ENCODE results near the gene ITPRIP. TPM values are rescaled to one million over a fixed set of nuclear protein-coding genes. Genes with fewer than 3 reads are reported as not detected.

Gene ITPRIP
- total RNA-seq, 2 donors from 2014 or later: 55.6 to 59.2 TPM

DNA sequence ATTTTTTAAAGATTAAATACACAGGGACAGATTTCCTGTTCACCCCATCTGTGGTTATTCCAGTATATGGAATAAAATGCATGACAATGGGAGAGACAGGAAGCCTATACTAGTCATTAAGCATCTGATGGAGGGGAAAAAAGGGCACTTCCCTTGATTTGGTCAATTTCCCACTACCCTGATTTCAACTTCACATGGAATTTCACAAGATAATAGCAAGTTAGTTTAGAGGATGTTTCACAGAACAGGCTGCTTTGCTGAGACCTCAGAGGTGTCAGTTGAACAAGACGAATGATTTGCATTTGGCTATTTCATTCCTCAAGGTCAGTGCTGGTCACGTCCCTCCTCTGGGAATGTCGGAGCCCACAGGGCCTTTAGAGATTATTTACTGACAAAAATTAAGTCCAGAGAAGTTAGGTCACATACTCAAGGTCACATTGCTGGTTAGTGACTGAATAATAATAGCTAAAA lies 4.7 kb upstream of the ITPRIP start:
- TF ChIP-seq, protein P1, sequence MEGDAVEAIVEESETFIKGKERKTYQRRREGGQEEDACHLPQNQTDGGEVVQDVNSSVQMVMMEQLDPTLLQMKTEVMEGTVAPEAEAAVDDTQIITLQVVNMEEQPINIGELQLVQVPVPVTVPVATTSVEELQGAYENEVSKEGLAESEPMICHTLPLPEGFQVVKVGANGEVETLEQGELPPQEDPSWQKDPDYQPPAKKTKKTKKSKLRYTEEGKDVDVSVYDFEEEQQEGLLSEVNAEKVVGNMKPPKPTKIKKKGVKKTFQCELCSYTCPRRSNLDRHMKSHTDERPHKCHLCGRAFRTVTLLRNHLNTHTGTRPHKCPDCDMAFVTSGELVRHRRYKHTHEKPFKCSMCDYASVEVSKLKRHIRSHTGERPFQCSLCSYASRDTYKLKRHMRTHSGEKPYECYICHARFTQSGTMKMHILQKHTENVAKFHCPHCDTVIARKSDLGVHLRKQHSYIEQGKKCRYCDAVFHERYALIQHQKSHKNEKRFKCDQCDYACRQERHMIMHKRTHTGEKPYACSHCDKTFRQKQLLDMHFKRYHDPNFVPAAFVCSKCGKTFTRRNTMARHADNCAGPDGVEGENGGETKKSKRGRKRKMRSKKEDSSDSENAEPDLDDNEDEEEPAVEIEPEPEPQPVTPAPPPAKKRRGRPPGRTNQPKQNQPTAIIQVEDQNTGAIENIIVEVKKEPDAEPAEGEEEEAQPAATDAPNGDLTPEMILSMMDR (IDR thresholded peaks at IDR 0.05): no peak
- no peaks in the 10 kb centered on the region for H3K9me3 ChIP-seq
- H3K27me3 ChIP-seq (replicated peaks; ENCODE audit: insufficient read depth): no peaks in the 10 kb centered on the region
- no peak overlapping the region for H3K27ac ChIP-seq
- DNase-seq (ENCODE audit: low spot score) (no peak), ATAC-seq (ENCODE audit: insufficient number of reproducible peaks, low FRiP score, low read depth) (no peak)
- H3K4me3 ChIP-seq: no peak overlapping the region
- no peaks in the 10 kb centered on the region for H3K36me3 ChIP-seq
- H3K4me1 ChIP-seq (ENCODE audit: control insufficient read depth in 1 of 2, low read depth in 2 of 2): peaks cover 7 to 8% of the 10 kb centered on the region in 2 donors

DNA sequence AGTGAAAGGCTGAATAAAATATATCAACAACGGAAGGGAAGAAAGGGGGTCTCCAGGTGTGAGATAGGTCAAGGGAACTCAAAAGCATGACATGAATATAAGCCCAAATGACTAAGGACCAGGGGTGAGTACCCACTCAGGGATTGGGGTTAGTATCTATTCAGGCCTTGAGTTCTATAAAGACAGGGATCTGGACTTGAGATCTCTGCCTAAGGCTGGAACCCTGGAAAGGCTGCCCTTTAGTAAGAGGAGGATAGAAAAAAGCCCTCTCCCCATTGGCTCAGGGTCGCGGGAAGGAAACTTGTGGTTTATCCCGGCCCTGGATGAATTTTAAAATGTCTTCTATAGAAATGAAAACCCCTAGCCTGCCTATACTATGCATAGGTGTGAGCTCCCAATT lies 2.4 kb upstream of the ITPRIP start:
- Histone ChIP-seq H3K4me3 (no peak overlapping the region), H3K27ac (peak overlapping the region; percentile 99 to 100)

DNA sequence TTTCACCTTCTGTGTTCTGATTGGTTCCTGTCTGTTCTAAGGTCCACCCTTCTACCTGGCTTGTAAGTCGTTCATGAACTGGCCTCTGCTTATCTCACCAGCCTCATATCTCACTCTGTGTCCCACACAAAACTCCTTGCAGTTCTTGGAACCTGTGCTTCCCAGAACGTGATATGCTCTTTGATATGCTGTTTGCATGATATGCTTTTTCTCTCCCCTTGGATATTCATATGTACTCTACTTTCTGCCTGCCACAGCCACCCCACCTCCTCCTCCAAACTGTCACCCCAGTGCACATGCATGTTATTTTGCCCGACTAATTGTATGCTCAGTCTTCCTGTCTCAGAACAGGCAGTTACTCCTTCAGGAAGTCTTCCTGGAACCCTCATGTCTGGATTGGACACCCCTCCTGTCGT lies 1.9 kb upstream of the ITPRIP start:
- Histone ChIP-seq H3K27ac (peak overlapping the region; percentile 99 to 100), H3K4me3 (peak overlapping the region; percentile 99), H3K36me3 (no peaks in the 10 kb centered on the region), H3K9me3 (no peaks in the 10 kb centered on the region), H3K4me1 (ENCODE audit: control insufficient read depth in 1 of 2, low read depth in 2 of 2) (peaks cover 18 to 25% of the 10 kb centered on the region in 2 donors), H3K27me3 (replicated peaks; ENCODE audit: insufficient read depth) (no peaks in the 10 kb centered on the region)
- ATAC-seq (ENCODE audit: insufficient number of reproducible peaks, low FRiP score, low read depth) (no peak), DNase-seq (ENCODE audit: low spot score) (no peak)
- TF ChIP-seq, protein P1 (IDR thresholded peaks at IDR 0.05): no peak

More for the DNA sequence above, 2.4 kb upstream of the ITPRIP start:
- H3K9me3 ChIP-seq: no peaks in the 10 kb centered on the region
- H3K36me3 ChIP-seq: no peaks in the 10 kb centered on the region
- no peak for DNase-seq (ENCODE audit: low spot score)
- no peak for ATAC-seq (ENCODE audit: insufficient number of reproducible peaks, low FRiP score, low read depth)
- TF ChIP-seq, protein P1 (IDR thresholded peaks at IDR 0.05): no peak
- H3K4me1 ChIP-seq (ENCODE audit: control insufficient read depth in 1 of 2, low read depth in 2 of 2): peaks cover 13 to 20% of the 10 kb centered on the region in 2 donors
- H3K27me3 ChIP-seq (replicated peaks; ENCODE audit: insufficient read depth): no peaks in the 10 kb centered on the region

DNA sequence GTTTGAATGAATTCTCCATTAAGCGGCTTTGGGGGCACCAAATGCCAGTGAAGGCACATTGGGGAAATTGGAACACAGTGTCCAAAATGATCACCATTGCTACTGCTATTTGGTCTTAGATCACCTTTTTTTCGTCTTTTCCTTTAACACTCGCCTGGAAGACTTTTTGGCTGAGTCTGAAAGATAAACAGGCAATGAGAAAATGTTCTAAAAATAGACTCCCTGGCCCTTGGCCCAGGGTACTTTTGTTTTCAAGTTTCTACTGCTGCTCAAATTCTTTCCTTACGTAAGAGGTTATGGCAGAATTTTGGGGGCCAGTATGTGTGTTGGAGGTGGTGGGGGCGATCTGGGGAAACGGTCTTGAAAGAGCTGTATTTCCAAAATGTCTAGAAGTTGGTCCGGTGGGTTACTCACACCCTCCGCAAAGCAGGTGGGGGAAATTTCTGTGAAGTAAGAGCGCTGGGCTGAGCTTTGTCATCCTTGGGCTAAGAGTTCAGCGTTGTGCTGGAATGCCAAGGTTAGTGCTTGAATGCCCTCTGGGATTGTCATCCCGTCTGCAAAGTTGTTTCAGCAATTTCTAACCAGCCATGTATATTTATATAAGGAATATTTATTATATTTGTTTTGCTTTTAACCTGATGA lies 1.3 kb upstream of the ITPRIP start:
- H3K4me3 ChIP-seq: peak overlapping the region; percentile 99
- TF ChIP-seq, protein P1 (IDR thresholded peaks at IDR 0.05): no peak

DNA sequence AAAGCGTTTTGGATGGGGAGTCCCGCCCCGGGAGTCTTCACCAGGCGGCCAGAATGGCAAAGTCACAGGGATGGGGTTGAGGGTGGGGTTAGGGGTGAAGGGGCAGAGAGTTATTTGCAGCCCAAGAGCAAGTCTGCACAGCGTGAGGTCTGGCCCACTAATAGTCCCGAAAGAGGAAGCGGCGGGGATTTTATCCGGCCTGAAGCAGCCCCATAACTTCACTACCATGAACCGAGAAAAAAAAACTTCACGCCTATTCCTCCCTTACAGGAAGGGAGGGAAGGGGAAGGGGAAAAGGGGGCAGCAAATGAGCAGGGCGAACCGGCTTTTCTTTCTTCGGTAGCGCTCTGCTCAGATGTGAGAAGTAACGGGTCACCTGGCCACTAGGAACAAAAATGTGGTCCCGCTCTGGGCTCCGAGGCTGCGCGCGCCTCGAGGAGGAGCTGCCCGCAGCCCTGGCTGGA lies 712 bp downstream of the ITPRIP start:
- H3K4me3 ChIP-seq: peak overlapping the region; percentile 99
- H3K36me3 ChIP-seq: no peaks in the 10 kb centered on the region
- ATAC-seq (ENCODE audit: insufficient number of reproducible peaks, low FRiP score, low read depth): no peak
- peaks cover 34 to 50% of the 10 kb centered on the region in 2 donors for H3K4me1 ChIP-seq (ENCODE audit: control insufficient read depth in 1 of 2, low read depth in 2 of 2)
- H3K9me3 ChIP-seq: no peaks in the 10 kb centered on the region
- no peak for DNase-seq (ENCODE audit: low spot score)
- peak overlapping the region; percentile 99 to 100 for H3K27ac ChIP-seq
- TF ChIP-seq, protein P1 (IDR thresholded peaks at IDR 0.05): no peak
- H3K27me3 ChIP-seq (replicated peaks; ENCODE audit: insufficient read depth): no peaks in the 10 kb centered on the region

More for the DNA sequence above, 1.3 kb upstream of the ITPRIP start:
- peak; percentile 42 for ATAC-seq (ENCODE audit: insufficient number of reproducible peaks, low FRiP score, low read depth)
- no peaks in the 10 kb centered on the region for H3K27me3 ChIP-seq (replicated peaks; ENCODE audit: insufficient read depth)
- H3K4me1 ChIP-seq (ENCODE audit: control insufficient read depth in 1 of 2, low read depth in 2 of 2): peaks cover 22 to 30% of the 10 kb centered on the region in 2 donors
- peak overlapping the region; percentile 99 to 100 for H3K27ac ChIP-seq
- no peak for DNase-seq (ENCODE audit: low spot score)
- no peaks in the 10 kb centered on the region for H3K9me3 ChIP-seq
- H3K36me3 ChIP-seq: no peaks in the 10 kb centered on the region
